ENCODE measurements around the gene GPR180. TPM values are rescaled to one million over a fixed set of nuclear protein-coding genes. Genes with fewer than 3 reads are reported as not detected.

Gene GPR180
- total RNA-seq, 1 experiment from 2014 or later: 5.6 TPM

DNA sequence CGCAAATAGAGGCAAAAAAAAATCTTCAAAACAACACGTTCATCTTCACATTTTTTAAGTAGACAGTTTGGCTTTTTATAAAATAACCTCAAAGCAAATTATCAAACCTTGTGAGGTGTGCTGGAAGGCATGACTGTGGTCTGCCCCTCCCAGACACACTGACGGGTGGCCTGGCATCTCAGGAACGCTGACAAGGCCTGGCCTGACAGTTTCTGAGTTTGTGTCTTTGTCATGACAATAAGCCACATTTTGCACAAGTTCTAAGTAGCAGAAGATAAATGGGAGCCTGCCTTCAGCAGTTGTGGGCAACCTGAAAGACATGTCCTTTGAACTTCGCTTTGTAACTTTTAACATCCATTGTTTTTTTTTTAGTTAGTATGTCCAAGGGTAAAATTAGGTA lies 72.2 kb downstream of the GPR180 start:
- DNase-seq: peak; percentile 25
- no peak overlapping the region for H3K4me3 ChIP-seq (ENCODE audit: low read length)
- no peaks in the 10 kb centered on the region for H4K20me1 ChIP-seq (ENCODE audit: low read length)
- H3K9ac ChIP-seq (ENCODE audit: low read length): no peak overlapping the region
- no peak overlapping the region for H3K4me2 ChIP-seq (ENCODE audit: low read length)
- peak; percentile 31; the same call in 1 of the 2 replicates for ATAC-seq
- H3K36me3 ChIP-seq (ENCODE audit: low read depth, low read length): no peaks in the 10 kb centered on the region
- no peaks in the 10 kb centered on the region for H3F3A ChIP-seq (ENCODE audit: low read length, unreplicated experiment)
- POLR2A ChIA-PET (ENCODE audit: unreplicated experiment): interaction anchor here (0.7 kb wide), 1 partner anchor 481 kb away, joined by 7 read pairs; no protein-coding TSS in a partner anchor
- no peaks in the 10 kb centered on the region for H3K9me2 ChIP-seq (replicated peaks; ENCODE audit: low read length)
- H2AFZ ChIP-seq (ENCODE audit: low read length): no peak overlapping the region
- H3K27me3 ChIP-seq (ENCODE audit: low read length): no peaks in the 10 kb centered on the region
- H3K4me1 ChIP-seq (ENCODE audit: insufficient read depth, low read length): peaks cover under 1% of the 10 kb centered on the region; the same call in 1 of the 2 replicates
- CTCF ChIA-PET: interaction anchor here (0.6 kb wide), 1 partner anchor 483 kb away, joined by 4 read pairs; no protein-coding TSS in a partner anchor
- H3K27ac ChIP-seq (ENCODE audit: low read length): no peak overlapping the region
- no peaks in the 10 kb centered on the region for H3K9me3 ChIP-seq (ENCODE audit: low read length)
- BruUV-seq (replicated peaks): no TSS peak
- intact Hi-C loops (cut with micrococcal nuclease): loop anchor here (2.0 kb wide), 1 partner anchor 37 kb away; no protein-coding TSS in a partner anchor
- H3K79me2 ChIP-seq (ENCODE audit: low read length): no peaks in the 10 kb centered on the region
- TF ChIP-seq EZH2phosphoT487 (IDR thresholded peaks at IDR 0.05; ENCODE audit: borderline replicate concordance, low read length) (no peak), EZH2 (IDR thresholded peaks at IDR 0.05; ENCODE audit: low read length, unreplicated experiment) (no peak)
- TF ChIP-seq, protein P1, sequence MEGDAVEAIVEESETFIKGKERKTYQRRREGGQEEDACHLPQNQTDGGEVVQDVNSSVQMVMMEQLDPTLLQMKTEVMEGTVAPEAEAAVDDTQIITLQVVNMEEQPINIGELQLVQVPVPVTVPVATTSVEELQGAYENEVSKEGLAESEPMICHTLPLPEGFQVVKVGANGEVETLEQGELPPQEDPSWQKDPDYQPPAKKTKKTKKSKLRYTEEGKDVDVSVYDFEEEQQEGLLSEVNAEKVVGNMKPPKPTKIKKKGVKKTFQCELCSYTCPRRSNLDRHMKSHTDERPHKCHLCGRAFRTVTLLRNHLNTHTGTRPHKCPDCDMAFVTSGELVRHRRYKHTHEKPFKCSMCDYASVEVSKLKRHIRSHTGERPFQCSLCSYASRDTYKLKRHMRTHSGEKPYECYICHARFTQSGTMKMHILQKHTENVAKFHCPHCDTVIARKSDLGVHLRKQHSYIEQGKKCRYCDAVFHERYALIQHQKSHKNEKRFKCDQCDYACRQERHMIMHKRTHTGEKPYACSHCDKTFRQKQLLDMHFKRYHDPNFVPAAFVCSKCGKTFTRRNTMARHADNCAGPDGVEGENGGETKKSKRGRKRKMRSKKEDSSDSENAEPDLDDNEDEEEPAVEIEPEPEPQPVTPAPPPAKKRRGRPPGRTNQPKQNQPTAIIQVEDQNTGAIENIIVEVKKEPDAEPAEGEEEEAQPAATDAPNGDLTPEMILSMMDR (conservative IDR thresholded peaks at IDR 0.05; ENCODE audit: low read depth, low read length): no peak

DNA sequence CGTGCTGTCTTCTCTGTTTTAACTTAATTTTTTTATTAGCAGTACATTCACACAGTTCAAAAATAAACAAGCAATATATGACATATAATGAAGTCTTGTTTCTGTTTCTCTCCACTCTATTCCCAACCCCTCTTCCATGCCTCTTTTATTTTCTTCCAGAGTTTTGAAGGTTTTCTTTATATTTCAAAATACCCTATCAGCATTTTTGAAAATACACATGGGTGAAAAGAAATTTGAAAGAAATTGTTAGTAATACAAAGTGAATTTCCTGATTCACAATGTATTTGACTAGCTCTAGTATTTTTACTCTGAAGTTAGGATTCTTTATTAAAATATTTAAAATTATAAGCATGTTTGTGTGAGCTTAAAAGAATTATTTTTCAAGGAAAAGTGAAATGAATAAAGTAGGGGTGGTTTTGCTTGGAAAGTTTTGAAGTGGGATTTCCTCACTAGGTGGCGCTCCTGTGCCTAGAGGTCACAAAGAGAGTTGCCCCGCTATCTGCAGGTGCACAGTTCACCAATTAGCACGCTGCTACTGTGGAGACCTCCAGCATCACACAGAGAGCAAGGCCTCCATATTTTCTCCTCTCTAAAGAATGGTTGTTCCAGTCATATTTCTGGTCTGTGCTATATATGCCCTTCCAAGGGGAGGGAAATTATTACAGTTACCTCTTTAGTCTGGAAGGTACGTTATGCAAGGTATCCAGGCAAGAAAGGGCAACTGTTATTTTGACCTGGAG lies 73.1 kb downstream of the GPR180 start:
- Histone ChIP-seq H3K36me3 (ENCODE audit: low read depth, low read length) (no peaks in the 10 kb centered on the region), H3F3A (ENCODE audit: low read length, unreplicated experiment) (no peaks in the 10 kb centered on the region), H3K9me2 (replicated peaks; ENCODE audit: low read length) (no peaks in the 10 kb centered on the region), H3K27me3 (ENCODE audit: low read length) (no peaks in the 10 kb centered on the region), H3K4me2 (ENCODE audit: low read length) (no peak overlapping the region), H2AFZ (ENCODE audit: low read length) (no peak overlapping the region), H3K4me1 (ENCODE audit: insufficient read depth, low read length) (peaks cover 10% of the 10 kb centered on the region), H3K9ac (ENCODE audit: low read length) (no peak overlapping the region), H3K27ac (ENCODE audit: low read length) (no peak overlapping the region), H3K79me2 (ENCODE audit: low read length) (no peaks in the 10 kb centered on the region), H4K20me1 (ENCODE audit: low read length) (no peaks in the 10 kb centered on the region), H3K4me3 (ENCODE audit: low read length) (no peak overlapping the region), H3K9me3 (ENCODE audit: low read length) (no peaks in the 10 kb centered on the region)
- BruUV-seq (replicated peaks): no TSS peak
- POLR2A ChIA-PET (ENCODE audit: unreplicated experiment): no interaction called here
- DNase-seq (peak; percentile 72), ATAC-seq (peak; percentile 56)
- CTCF ChIA-PET: interaction anchor here (0.6 to 0.7 kb wide), 6 partner anchors 20 to 1045 kb away, joined by 3 to 9 read pairs (median 4); partner anchors contain the start of gene SOX21
- intact Hi-C loops (cut with micrococcal nuclease): loop anchor here (1.0 to 2.0 kb wide), 2 partner anchors 36 to 482 kb away; no protein-coding TSS in a partner anchor
- TF ChIP-seq, protein P1 (conservative IDR thresholded peaks at IDR 0.05; ENCODE audit: low read depth, low read length): peak; percentile 75
- TF ChIP-seq EZH2phosphoT487 (IDR thresholded peaks at IDR 0.05; ENCODE audit: borderline replicate concordance, low read length): no peak

DNA sequence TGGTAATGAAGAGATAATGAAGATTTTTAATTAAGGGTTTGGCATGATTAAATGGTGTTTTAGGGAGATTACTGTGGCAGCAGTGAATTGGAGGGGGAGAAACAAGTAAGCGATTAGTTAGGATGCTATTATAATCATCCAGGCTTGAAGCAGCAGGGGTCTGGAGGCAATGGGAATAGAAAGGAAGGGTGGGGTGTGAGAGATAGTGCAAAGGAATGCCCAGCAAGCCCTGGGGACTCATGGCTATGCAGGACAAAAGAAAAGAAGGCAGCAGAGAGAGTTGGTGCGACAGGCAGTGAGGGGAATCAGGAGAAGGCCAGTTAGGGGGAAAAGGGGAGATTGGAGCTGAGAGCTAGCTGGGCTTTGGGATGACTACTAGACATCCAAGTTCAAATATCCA lies 76.1 kb downstream of the GPR180 start:
- no TSS peak for BruUV-seq (replicated peaks)
- Histone ChIP-seq H4K20me1 (ENCODE audit: low read length) (no peaks in the 10 kb centered on the region), H3K79me2 (ENCODE audit: low read length) (no peaks in the 10 kb centered on the region), H3K4me3 (ENCODE audit: low read length) (no peak overlapping the region), H2AFZ (ENCODE audit: low read length) (no peak overlapping the region), H3K9ac (ENCODE audit: low read length) (no peak overlapping the region), H3K27me3 (ENCODE audit: low read length) (no peaks in the 10 kb centered on the region), H3K4me2 (ENCODE audit: low read length) (no peak overlapping the region), H3K27ac (ENCODE audit: low read length) (no peak overlapping the region), H3K9me2 (replicated peaks; ENCODE audit: low read length) (no peaks in the 10 kb centered on the region), H3F3A (ENCODE audit: low read length, unreplicated experiment) (no peaks in the 10 kb centered on the region), H3K36me3 (ENCODE audit: low read depth, low read length) (no peaks in the 10 kb centered on the region), H3K9me3 (ENCODE audit: low read length) (no peaks in the 10 kb centered on the region), H3K4me1 (ENCODE audit: insufficient read depth, low read length) (peaks cover 10% of the 10 kb centered on the region)
- ATAC-seq (no peak), DNase-seq (no peak)
- ChIA-PET POLR2A (ENCODE audit: unreplicated experiment) (no interaction called here), CTCF (no interaction called here)
- intact Hi-C loops (cut with micrococcal nuclease): no loop called here
- TF ChIP-seq, protein P1 (conservative IDR thresholded peaks at IDR 0.05; ENCODE audit: low read depth, low read length): no peak
- TF ChIP-seq EZH2 (IDR thresholded peaks at IDR 0.05; ENCODE audit: low read length, unreplicated experiment): no peak
